ENCODE results near the gene TMEM80. TPM values are rescaled to one million over a fixed set of nuclear protein-coding genes. Genes with fewer than 3 reads are reported as not detected.

TMEM80 gene
- total RNA-seq, 6 donors from 2014 or later, result 28.6 to 62.9 (median 36.1) TPM

DNA sequence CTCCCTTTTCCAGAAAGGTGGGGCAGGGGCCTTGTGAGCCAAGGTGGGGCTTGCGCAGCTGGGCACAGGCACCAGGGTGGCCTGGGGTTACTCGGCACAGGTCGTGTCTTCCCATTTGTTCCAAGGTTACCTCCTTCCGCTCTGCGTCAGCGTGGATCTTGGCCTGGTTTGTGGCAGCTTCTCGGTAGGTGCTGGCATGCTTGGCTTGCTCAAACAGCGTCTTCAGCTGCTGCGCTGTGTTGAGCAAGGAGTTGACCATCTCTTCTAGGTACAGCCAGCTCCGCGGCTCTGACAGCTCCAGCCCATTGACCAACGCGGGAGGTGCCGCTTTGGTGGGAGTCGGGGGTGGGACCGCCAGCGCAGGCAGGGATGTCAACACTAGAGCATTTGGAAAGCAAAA, 21.2 kb upstream of the TMEM80 start:
- Histone ChIP-seq H3K9me3 (no peaks in the 10 kb centered on the region), H3K36me3 (peaks cover 6 to 61% (median 39%) of the 10 kb centered on the region in 4 donors), H3K27ac (no peak overlapping the region), H3K27me3 (no peaks in the 10 kb centered on the region), H3K4me3 (no peak overlapping the region), H3K4me1 (no peaks in the 10 kb centered on the region)
- WGBS, 2 donors, result 91 to 94% methylated on average over 17 of the region's 17 CpGs
- ATAC-seq (ENCODE audit: low FRiP score in 2 of 2) (no peak), DNase-seq (no peak)
- TF ChIP-seq POLR2AphosphoS5 (IDR thresholded peaks at IDR 0.05), result no peak
- TF ChIP-seq, protein P1, sequence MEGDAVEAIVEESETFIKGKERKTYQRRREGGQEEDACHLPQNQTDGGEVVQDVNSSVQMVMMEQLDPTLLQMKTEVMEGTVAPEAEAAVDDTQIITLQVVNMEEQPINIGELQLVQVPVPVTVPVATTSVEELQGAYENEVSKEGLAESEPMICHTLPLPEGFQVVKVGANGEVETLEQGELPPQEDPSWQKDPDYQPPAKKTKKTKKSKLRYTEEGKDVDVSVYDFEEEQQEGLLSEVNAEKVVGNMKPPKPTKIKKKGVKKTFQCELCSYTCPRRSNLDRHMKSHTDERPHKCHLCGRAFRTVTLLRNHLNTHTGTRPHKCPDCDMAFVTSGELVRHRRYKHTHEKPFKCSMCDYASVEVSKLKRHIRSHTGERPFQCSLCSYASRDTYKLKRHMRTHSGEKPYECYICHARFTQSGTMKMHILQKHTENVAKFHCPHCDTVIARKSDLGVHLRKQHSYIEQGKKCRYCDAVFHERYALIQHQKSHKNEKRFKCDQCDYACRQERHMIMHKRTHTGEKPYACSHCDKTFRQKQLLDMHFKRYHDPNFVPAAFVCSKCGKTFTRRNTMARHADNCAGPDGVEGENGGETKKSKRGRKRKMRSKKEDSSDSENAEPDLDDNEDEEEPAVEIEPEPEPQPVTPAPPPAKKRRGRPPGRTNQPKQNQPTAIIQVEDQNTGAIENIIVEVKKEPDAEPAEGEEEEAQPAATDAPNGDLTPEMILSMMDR (IDR thresholded peaks at IDR 0.05), result no peak
- TF ChIP-seq EP300 (IDR thresholded peaks at IDR 0.05), result no peak
- no peak for TF ChIP-seq POLR2A (IDR thresholded peaks at IDR 0.05)

DNA sequence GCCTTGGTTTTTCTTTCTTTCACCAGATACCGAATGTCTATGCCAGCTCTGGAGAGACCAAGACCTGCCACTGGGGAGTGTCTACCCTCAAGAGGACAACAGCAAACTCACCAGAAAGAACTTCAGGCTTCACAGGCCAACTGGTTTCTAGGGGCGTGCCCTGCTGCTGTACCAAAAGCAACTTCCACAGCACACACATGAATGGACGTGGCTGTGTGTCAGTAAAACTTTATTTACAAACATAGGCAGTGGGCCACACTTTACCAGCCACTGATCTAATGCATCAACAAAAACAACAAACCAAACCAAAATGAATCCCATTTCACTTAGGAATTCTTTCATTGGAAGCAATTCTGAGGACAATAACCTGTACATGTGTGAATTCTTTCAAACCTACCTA, 17.3 kb upstream of the TMEM80 start:
- TF ChIP-seq POLR2AphosphoS5 (IDR thresholded peaks at IDR 0.05), result no peak
- no peak for TF ChIP-seq EP300 (IDR thresholded peaks at IDR 0.05)
- TF ChIP-seq, protein P1 (IDR thresholded peaks at IDR 0.05), result no peak
- TF ChIP-seq POLR2A (IDR thresholded peaks at IDR 0.05), result no peak
- DNase-seq (no peak), ATAC-seq (ENCODE audit: low FRiP score in 2 of 2) (no peak)
- Histone ChIP-seq H3K27me3 (no peaks in the 10 kb centered on the region), H3K36me3 (peaks cover 12 to 66% (median 37%) of the 10 kb centered on the region in 4 donors), H3K4me1 (no peaks in the 10 kb centered on the region), H3K4me3 (no peak overlapping the region), H3K9me3 (no peaks in the 10 kb centered on the region), H3K27ac (no peak overlapping the region)
- WGBS, 2 donors, result 91 to 94% methylated on average over 3 of the region's 3 CpGs

DNA sequence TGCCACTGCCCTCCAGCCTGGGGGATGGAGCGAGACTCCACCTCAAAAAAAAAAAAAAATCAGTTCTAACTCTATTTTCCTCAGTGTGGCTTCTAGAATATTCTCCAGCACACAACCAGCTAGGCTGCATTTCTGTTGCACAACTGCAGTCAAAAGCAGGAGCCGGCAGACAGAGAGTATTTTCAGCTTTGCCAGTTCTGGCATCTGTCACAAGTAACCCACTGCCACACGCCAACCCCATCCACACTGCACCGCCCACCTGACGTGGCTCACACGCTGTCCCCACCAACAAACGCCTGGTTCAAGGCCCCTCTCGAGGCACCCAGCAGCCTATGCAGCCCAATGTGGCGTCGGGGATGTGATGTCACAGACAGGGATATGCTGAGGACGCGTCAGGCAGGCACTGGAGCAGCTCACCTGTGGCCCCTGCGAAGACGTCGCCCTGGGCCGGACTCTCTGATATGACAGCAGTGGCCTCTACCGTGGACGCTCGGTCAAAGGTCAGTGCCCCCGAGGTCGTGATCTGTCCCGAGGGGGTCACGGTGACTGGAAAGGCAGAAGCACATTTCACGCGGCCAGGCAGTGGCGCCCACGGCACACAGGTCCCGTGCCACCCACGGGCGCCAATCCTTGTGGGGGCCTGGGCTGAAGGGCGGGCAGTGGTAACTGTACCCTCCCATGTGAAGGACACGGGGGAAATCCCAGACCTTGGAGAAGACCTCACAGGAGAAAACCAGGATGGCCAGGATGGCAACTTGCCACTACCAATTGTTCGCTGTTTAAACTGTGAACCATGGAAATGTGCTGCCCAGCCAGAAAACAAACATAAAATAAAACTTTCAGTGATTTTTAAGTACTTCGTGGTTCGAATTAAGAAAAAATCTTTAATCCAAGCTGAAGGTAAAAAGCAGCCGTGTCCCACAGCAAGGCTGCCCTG, 16.1 kb upstream of the TMEM80 start:
- peak in 1 of 2 donors; percentile 81 for DNase-seq
- TF ChIP-seq POLR2AphosphoS5 (IDR thresholded peaks at IDR 0.05) (no peak), EP300 (IDR thresholded peaks at IDR 0.05) (no peak), POLR2A (IDR thresholded peaks at IDR 0.05) (no peak)
- TF ChIP-seq, protein P1 (IDR thresholded peaks at IDR 0.05), result no peak
- Histone ChIP-seq H3K9me3 (no peaks in the 10 kb centered on the region), H3K4me3 (no peak overlapping the region), H3K27me3 (no peaks in the 10 kb centered on the region), H3K27ac (no peak overlapping the region), H3K4me1 (no peaks in the 10 kb centered on the region), H3K36me3 (peaks cover 10 to 66% (median 33%) of the 10 kb centered on the region in 4 donors)
- 95 to 97% methylated on average over 23 to 36 of the region's 36 CpGs for WGBS, 2 donors
- ATAC-seq (ENCODE audit: low FRiP score in 2 of 2), result no peak

DNA sequence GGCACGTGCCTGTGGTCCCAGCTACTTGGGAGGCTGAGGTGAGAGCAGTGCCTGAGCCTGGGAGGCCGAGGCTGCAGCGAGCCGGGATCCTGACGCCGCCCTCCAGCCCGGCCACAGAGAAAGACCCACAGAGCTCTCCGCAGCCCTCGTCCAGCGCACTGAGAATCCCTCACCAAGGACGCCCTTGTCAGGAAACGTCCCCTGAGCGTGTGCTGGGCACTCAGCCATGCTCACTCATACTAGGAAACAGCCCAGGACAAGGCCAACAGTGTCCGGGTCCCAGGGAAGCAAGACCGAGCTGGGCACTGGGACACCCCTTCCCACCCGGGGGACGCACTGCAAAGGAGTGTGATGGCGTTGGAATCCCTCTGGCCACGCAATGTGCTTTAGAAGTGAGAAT, 15.1 kb upstream of the TMEM80 start:
- Histone ChIP-seq H3K4me1 (no peaks in the 10 kb centered on the region), H3K4me3 (no peak overlapping the region), H3K27ac (no peak overlapping the region), H3K36me3 (peaks cover 9 to 69% (median 33%) of the 10 kb centered on the region in 4 donors), H3K27me3 (no peaks in the 10 kb centered on the region), H3K9me3 (no peaks in the 10 kb centered on the region)
- no peak for TF ChIP-seq EP300 (IDR thresholded peaks at IDR 0.05)
- DNase-seq (no peak), ATAC-seq (ENCODE audit: low FRiP score in 2 of 2) (peak in 1 of 2 donors; percentile 28)
- WGBS, 2 donors, result 89 to 90% methylated on average over 7 to 18 of the region's 19 CpGs

DNA sequence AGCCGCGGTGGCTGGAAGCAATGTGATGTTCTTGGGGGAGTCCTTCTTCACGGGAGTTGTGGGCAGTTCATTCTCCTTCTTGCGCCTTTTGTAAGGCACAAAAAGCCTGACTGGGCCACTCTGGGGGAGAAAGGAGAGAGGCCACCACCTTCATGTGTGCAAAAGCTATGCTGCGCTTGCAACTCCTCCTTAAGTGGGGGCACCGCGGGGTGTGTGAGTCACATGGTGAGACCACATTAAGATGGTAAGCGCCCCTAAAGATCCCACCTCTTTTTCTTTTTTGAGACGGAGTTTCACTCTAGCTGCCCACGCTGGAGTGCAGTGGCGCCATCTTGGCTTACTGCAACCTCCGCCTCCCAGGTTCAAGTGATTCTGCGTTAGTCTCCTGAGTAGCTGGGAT, 14.6 kb upstream of the TMEM80 start:
- H3K9me3 ChIP-seq, result no peaks in the 10 kb centered on the region
- H3K27me3 ChIP-seq, result no peaks in the 10 kb centered on the region
- no peak overlapping the region for H3K4me3 ChIP-seq
- H3K27ac ChIP-seq, result no peak overlapping the region
- H3K36me3 ChIP-seq, result peaks cover 9 to 73% (median 35%) of the 10 kb centered on the region in 4 donors
- H3K4me1 ChIP-seq, result no peaks in the 10 kb centered on the region
- WGBS, 2 donors, result 92 to 93% methylated on average over 13 of the region's 13 CpGs
- no peak for TF ChIP-seq EP300 (IDR thresholded peaks at IDR 0.05)
- TF ChIP-seq POLR2A (IDR thresholded peaks at IDR 0.05), result no peak
- TF ChIP-seq, protein P1 (IDR thresholded peaks at IDR 0.05), result no peak
- TF ChIP-seq POLR2AphosphoS5 (IDR thresholded peaks at IDR 0.05), result no peak
- peak in 1 of 2 donors; percentile 36 for ATAC-seq (ENCODE audit: low FRiP score in 2 of 2)
- no peak for DNase-seq
